CD4-positive, alpha-beta T cell treated with Interleukin-17A for 1 hour (primary cell): ENCODE data around the gene TARS2.

Experiments used
- DNase-seq: peaks from one replicate; pipeline ENCODE4 v3.0.0-alpha.2; 2020

Gene TARS2, protein sequence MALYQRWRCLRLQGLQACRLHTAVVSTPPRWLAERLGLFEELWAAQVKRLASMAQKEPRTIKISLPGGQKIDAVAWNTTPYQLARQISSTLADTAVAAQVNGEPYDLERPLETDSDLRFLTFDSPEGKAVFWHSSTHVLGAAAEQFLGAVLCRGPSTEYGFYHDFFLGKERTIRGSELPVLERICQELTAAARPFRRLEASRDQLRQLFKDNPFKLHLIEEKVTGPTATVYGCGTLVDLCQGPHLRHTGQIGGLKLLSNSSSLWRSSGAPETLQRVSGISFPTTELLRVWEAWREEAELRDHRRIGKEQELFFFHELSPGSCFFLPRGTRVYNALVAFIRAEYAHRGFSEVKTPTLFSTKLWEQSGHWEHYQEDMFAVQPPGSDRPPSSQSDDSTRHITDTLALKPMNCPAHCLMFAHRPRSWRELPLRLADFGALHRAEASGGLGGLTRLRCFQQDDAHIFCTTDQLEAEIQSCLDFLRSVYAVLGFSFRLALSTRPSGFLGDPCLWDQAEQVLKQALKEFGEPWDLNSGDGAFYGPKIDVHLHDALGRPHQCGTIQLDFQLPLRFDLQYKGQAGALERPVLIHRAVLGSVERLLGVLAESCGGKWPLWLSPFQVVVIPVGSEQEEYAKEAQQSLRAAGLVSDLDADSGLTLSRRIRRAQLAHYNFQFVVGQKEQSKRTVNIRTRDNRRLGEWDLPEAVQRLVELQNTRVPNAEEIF

GRCh38 chr1:150486966-150487762, at the start of gene TARS2:
Gene TARS2, plus strand, starts transcription at chr1:150487419. Its CDS starts 32 bp downstream, at chr1:150487451.
- peak; percentile 99 for DNase-seq

DNA sequence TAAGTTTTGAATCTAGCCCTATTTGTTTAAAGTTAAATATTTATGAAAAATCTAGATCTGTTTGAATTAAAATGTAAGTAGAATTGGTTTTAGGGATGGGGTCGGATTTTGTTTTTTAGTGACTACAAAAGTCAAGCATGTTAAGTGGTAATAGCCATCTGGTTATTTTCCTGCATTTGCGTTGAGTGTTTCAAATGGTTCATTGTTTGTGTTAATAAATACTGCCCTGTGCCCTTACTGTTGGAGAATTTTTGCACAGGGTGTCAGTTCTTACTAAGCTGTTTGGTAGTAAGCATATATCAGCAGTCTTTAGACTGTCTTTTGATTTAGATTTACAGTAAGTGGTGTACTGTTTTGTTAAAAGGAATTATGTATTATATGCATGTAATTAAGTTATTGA, 46.1 kb upstream of the TARS2 start:
- DNase-seq, result no peak

DNA sequence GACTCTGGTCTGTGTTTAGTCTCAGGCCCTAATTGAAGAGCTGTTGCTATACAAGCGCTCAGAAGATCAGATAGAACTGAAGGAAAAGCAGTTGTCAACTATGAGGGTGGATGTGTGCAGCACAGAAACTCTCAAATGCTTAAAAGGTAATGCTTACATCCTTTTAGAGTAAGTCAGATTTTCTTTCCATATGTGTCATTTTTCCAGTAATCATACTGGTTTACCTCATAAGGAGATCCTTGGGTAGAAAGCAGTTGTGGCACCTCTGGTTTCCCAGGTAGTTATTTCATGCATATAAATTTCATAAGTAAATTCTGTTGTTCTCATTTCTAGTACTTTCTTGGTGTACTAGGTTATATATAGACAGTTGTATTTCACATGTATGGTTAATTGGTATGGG, 43.0 kb upstream of the TARS2 start:
- no peak for DNase-seq

GRCh38 chr1:150456146-150456647, 31.0 kb upstream of the TARS2 start:
- DNase-seq, result no peak

DNA sequence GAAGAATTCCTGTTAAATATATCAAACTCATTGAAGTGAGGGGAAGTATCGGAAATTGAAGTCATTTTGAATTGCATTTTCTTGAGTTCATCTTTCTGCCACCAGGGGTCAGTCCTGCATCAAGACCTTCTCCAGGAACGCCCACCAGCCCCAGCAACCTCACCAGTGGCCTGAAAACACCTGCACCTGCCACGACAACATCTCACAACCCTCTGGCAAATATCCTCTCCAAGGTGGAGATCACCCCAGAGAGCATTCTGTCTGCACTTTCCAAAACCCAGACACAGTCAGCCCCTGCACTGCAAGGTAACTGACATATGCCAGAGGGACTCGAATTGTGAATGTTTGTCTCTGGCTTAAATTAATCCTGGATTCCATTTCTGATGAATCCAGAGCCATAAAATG, 22.8 kb upstream of the TARS2 start:
- DNase-seq, result peak; percentile 80

- no peak for DNase-seq
These were observed 20.3 kb upstream of the TARS2 start for GRCh38 chr1:150466964-150467363.

DNA sequence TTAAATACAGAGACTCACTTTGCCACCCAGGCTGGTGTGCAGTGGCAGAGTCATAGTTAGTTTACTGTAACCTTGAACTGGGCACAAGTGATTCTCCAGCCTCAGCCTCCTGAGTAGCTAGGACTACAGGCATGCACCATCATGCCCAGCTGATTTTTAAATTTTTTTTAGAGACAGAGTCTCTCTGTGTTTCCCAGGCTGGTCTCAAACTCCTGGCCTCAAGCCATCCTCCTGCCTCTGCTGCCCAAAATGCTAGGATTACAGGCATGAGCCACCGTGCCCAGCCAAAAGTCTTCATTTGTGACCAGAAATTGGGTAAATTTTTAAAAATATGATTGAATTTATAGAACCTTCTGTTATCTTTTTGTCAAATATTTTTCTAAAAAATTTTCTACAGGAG, 17.9 kb upstream of the TARS2 start:
- DNase-seq, result no peak

GRCh38 chr1:150472601-150473200, 14.5 kb upstream of the TARS2 start:
- DNase-seq, result no peak

- DNase-seq, result no peak
These were observed 13.6 kb upstream of the TARS2 start for GRCh38 chr1:150473659-150474058.

DNA sequence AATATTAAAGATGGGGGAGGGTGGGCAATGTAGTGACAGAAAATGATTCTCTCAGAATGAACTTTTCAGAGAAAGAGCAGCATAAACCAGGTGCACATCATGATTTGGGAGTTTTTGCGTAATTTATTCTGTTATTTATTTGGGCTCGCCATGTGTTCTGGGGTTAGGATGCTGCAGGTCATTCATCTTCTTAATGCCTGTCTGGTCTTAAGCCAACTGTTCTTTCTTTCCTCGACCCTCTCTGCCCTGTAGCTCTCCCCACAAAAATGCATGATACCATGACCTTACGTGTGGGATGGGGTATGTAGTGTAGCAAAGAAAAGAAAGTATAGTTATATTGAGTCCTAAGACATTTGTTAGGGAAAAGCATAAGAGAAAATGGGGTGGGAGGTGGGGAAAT, 12.3 kb upstream of the TARS2 start:
- no peak for DNase-seq

GRCh38 chr1:150476754-150477153, 10.5 kb upstream of the TARS2 start:
- no peak for DNase-seq

- DNase-seq, result no peak
These were observed 9.9 kb upstream of the TARS2 start for GRCh38 chr1:150477320-150477719.

- no peak for DNase-seq
These were observed 9.5 kb upstream of the TARS2 start for GRCh38 chr1:150477733-150478132.

- no peak for DNase-seq
These were observed 7.8 kb upstream of the TARS2 start for GRCh38 chr1:150479370-150479769.

GRCh38 chr1:150479927-150480352, 7.3 kb upstream of the TARS2 start:
- no peak for DNase-seq

DNA sequence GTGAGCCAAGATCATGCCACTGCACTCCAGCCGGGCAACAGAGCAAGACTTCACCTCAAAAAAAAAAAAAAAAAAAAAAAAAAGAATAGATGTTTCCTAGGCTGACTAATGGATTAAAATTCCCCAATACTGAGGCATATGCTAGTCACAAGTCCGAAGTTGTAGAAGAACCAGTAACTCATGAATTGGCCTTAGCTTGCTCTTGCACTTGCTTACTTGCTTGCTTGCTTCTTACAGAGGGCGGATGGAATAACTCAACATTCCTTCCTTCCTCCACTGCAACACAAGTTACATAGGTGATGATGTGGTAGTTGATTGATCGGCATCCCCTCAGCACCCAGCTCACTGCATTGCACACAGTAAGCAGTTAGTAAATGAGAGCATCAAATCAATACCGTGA, 2.8 kb upstream of the TARS2 start:
- DNase-seq, result no peak

- DNase-seq, result no peak
These were observed 2.4 kb upstream of the TARS2 start for GRCh38 chr1:150484861-150485260.

- DNase-seq, result peak; percentile 18
These were observed 520 bp downstream of the TARS2 start for GRCh38 chr1:150487763-150488115.

- no peak for DNase-seq
These were observed 6.0 kb downstream of the TARS2 start for GRCh38 chr1:150493175-150493574.

DNA sequence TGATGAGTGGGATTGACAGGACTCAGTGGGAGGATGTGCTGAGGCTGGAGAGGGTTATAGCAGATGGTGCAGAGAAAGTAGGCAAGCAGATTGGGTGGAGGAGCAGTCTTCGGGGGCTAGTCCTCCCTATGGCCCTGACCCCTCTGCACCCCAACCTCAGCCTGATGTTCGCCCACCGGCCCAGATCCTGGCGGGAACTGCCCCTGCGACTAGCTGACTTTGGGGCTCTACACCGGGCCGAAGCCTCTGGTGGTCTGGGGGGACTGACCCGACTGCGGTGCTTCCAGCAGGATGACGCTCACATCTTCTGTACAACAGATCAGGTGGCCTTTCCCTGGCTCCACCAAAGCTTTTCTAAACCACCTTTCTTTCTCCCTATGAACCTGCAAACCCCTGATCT, 11.1 kb downstream of the TARS2 start:
- no peak for DNase-seq

GRCh38 chr1:150505431-150505830, 18.2 kb downstream of the TARS2 start:
- DNase-seq, result no peak

GRCh38 chr1:150507912-150508864, 21.0 kb downstream of the TARS2 start, which contains the start of gene ECM1:
Gene ECM1, plus strand, starts transcription at chr1:150508109. Its CDS starts 101 bp downstream, at chr1:150508210.
- DNase-seq, result no peak
